Measurements from ENCODE around the gene DNAH6. TPM values are rescaled to one million over a fixed set of nuclear protein-coding genes. Genes with fewer than 3 reads are reported as not detected.

DNAH6 gene
- total and polyA plus RNA-seq, 2 of the 13 experiments (the other 11 are each of a cell fraction or from before 2014, with no cell fraction given) = 0.01 TPM; not detected in 1

- no peak for TF ChIP-seq ZSCAN12 (CRISPR knock-in tag; IDR thresholded peaks at IDR 0.05)
- TF ChIP-seq NFIB (CRISPR knock-in tag; IDR thresholded peaks at IDR 0.05; ENCODE audit: borderline replicate concordance) = no peak
- no peak for TF ChIP-seq MAZ (IDR thresholded peaks at IDR 0.05; ENCODE audit: borderline replicate concordance, low read depth, low read length)
- TF ChIP-seq MAZ (CRISPR knock-in tag; IDR thresholded peaks at IDR 0.05; ENCODE audit: low read depth) = no peak
- no peak for TF ChIP-seq MXI1 (IDR thresholded peaks at IDR 0.05; ENCODE audit: borderline replicate concordance, low read depth, low read length)
- TF ChIP-seq ZFP41 (CRISPR knock-in tag; IDR thresholded peaks at IDR 0.05; ENCODE audit: borderline replicate concordance) = no peak
- peak; percentile 57 for TF ChIP-seq BCL6 (CRISPR knock-in tag; IDR thresholded peaks at IDR 0.05)
- TF ChIP-seq HINFP (CRISPR knock-in tag; IDR thresholded peaks at IDR 0.05; ENCODE audit: low read depth) = no peak
- no peak for TF ChIP-seq KIAA2018 (CRISPR knock-in tag; IDR thresholded peaks at IDR 0.05; ENCODE audit: borderline replicate concordance)
- peak; percentile 58 for TF ChIP-seq ZEB1 (IDR thresholded peaks at IDR 0.05; ENCODE audit: insufficient replicate concordance, low read depth)
- TF ChIP-seq NCOA5 (CRISPR knock-in tag; IDR thresholded peaks at IDR 0.05) = no peak
- TF ChIP-seq ZNF574 (CRISPR knock-in tag; IDR thresholded peaks at IDR 0.05) = no peak
- no peak for TF ChIP-seq ZMAT3 (CRISPR knock-in tag; conservative IDR thresholded peaks at IDR 0.05)
- no peak for TF ChIP-seq ZNF225 (CRISPR knock-in tag; IDR thresholded peaks at IDR 0.05)
- no peak for TF ChIP-seq CHD4 (IDR thresholded peaks at IDR 0.05; ENCODE audit: borderline replicate concordance, low read length)
- TF ChIP-seq DPF2 (CRISPR knock-in tag; IDR thresholded peaks at IDR 0.05; ENCODE audit: borderline replicate concordance, low read depth) = peak; percentile 44; the same call in 1 of the 2 replicates
These were observed 96.8 kb downstream of the DNAH6 start (continued) for GRCh38 chr2:84613082-84613481.
